Left cardiac atrium (tissue), 4 donors: Measurements from ENCODE around the gene CNBD2. TPM values are rescaled to one million over a fixed set of nuclear protein-coding genes. Genes with fewer than 3 reads are reported as not detected.
A peak's percentile ranks its signal among the peaks of the same experiment; 100 is the strongest.
"Not testable (repeated sequence)": the region's sequence is repeated elsewhere in the genome, so short reads cannot be mapped to it uniquely, and the experiment has no call there.

Source experiments
- ATAC-seq, 2 donors: fragments of 200-7000 bp; cut with Tn5 transposase; one replicate each; pipeline ENCODE4 v1.9.1; 2020; ENCODE audit warnings: mild to moderate bottlenecking in 2 of 2, moderate library complexity in 2 of 2
- DNase-seq: peaks from one replicate; pipeline ENCODE4 v3.0.0-alpha.2; 2020
- intact Hi-C, 2 donors: fragments of 100-400 bp; cut with DNase I; formaldehyde crosslinking; loops; one replicate each; pipeline versions ENCODE4 v1.14.1 to v1.15.1; 2022 to 2023
- total RNA-seq, 2 donors: library from RNA; stranded (reverse); fragmentation: NEBNext Ultra II Directional; extraction: Animal tissue kit (Norgen Biotek cat#: 25700); gene quantifications; one replicate each; pipeline ENCODE4 v1.2.1, GENCODE V29; 2021
- donor health status: DM: no; HTN: yes; CAD: no.
- donor health status: DM: no; HTN: yes; CAD: no; lungs with severe emphysema.
- donor health status: DM: yes; HTN: yes; CAD: no.
- donor health status: Dilated cardiomyopathy.

The CNBD2 gene
- total RNA-seq, 2 donors from 2014 or later, result 3.2 to 3.4 TPM

- intact Hi-C loops, result no loop called here
- ATAC-seq, result no peak
- no peak for DNase-seq
Observed at GRCh38 chr20:35971981-35972380, 3.6 kb downstream of the CNBD2 start.

GRCh38 chr20:35972462-35972861 is 4.1 kb downstream of the CNBD2 start:
- no peak for ATAC-seq
- intact Hi-C loops, result no loop called here
- no peak for DNase-seq

- intact Hi-C loops, result no loop called here
- ATAC-seq (no peak), DNase-seq (no peak)
Observed at GRCh38 chr20:35974256-35974655, 5.9 kb downstream of the CNBD2 start.

- intact Hi-C loops, result no loop called here
- no peak for DNase-seq
- ATAC-seq, result no peak
Observed at GRCh38 chr20:35975576-35976373, 7.4 kb downstream of the CNBD2 start.

GRCh38 chr20:35978041-35978513 is 9.7 kb downstream of the CNBD2 start:
- ATAC-seq (no peak), DNase-seq (no peak)
- intact Hi-C loops, result no loop called here

GRCh38 chr20:35979544-35979943 is 11.2 kb downstream of the CNBD2 start:
- DNase-seq, result no peak
- no peak for ATAC-seq
- intact Hi-C loops, result no loop called here

GRCh38 chr20:35981969-35982368 is 13.6 kb downstream of the CNBD2 start:
- intact Hi-C loops, result no loop called here
- DNase-seq, result no peak
- ATAC-seq, result no peak

- intact Hi-C loops, result no loop called here
- DNase-seq (no peak), ATAC-seq (no peak)
Observed at GRCh38 chr20:35984382-35984781, 16.0 kb downstream of the CNBD2 start.

- ATAC-seq, result no peak
- intact Hi-C loops, result no loop called here
- DNase-seq, result no peak
Observed at GRCh38 chr20:35985806-35986205, 17.4 kb downstream of the CNBD2 start.

GRCh38 chr20:35988910-35989463 is 20.6 kb downstream of the CNBD2 start:
- DNase-seq, result no peak
- no peak for ATAC-seq
- intact Hi-C loops, result no loop called here

GRCh38 chr20:35991142-35991771 is 22.9 kb downstream of the CNBD2 start:
- DNase-seq (no peak), ATAC-seq (no peak)
- intact Hi-C loops, result no loop called here

- ATAC-seq (peak; percentile 79 to 82), DNase-seq (no peak)
- intact Hi-C loops, result loop anchor here in 1 of 2 donors (2.0 kb wide), 1 partner anchor 146 kb away; no protein-coding TSS in a partner anchor
Observed at GRCh38 chr20:35992713-35993335, 24.4 kb downstream of the CNBD2 start.

GRCh38 chr20:35994994-35995453 is 26.6 kb downstream of the CNBD2 start:
- DNase-seq (peak; percentile 87), ATAC-seq (peak; percentile 96 to 97)
- intact Hi-C loops, result loop anchor here in 1 of 2 donors (1.0 to 5.0 kb wide), 2 partner anchors 143 to 202 kb away; no protein-coding TSS in a partner anchor

GRCh38 chr20:35996492-35996891 is 28.1 kb downstream of the CNBD2 start:
- intact Hi-C loops, result loop anchor here in 1 of 2 donors (5.0 kb wide), 1 partner anchor 201 kb away; no protein-coding TSS in a partner anchor
- not testable (repeated sequence) for DNase-seq, ATAC-seq

GRCh38 chr20:36001331-36001730 is 32.9 kb downstream of the CNBD2 start:
- intact Hi-C loops, ATAC-seq, DNase-seq: not testable (repeated sequence)

GRCh38 chr20:36002855-36003254 is 34.5 kb downstream of the CNBD2 start:
- intact Hi-C loops, result no loop called here
- ATAC-seq (no peak), DNase-seq (no peak)

GRCh38 chr20:36004045-36004444 is 35.7 kb downstream of the CNBD2 start:
- DNase-seq (no peak), ATAC-seq (no peak)
- intact Hi-C loops, result no loop called here

GRCh38 chr20:36008461-36009035 is 40.2 kb downstream of the CNBD2 start:
- DNase-seq (no peak), ATAC-seq (peak in 1 of 2 donors; percentile 30)
- intact Hi-C loops, result no loop called here

- intact Hi-C loops, result no loop called here
- DNase-seq (no peak), ATAC-seq (no peak)
Observed at GRCh38 chr20:36010076-36010475, 41.7 kb downstream of the CNBD2 start.
